Natural killer cell treated with Interleukin-12 subunit alpha and Interleukin-12 subunit beta and Interleukin-15 and Interleukin-18, amount 100 ng/mL, for 72 hours (primary cell): ENCODE results near the gene EPHA5. TPM values are rescaled to one million over a fixed set of nuclear protein-coding genes. Genes with fewer than 3 reads are reported as not detected.

Source experiments
- ATAC-seq, 2 donors: fragments of 150-1000 bp; cut with Tn5 transposase in 1 of 2; sonication (Bioruptor Pico), chemical (Tn5 transposase) in 1 of 2; 2 replicates each; pipeline ENCODE4 v1.10.0; 2021
- DNase-seq: peaks from one replicate; pipeline ENCODE4 v3.0.0; 2022; ENCODE audit warnings: low spot score
- H3K27ac Mint-ChIP-seq, 2 donors: 1 replicate in 1 of 2; 2 replicates in 1 of 2; pipeline ENCODE4 v1.8.0; 2022; ENCODE audit warnings: mixed read lengths in 2 of 2, mild to moderate bottlenecking in 1 of 2, moderate library complexity in 1 of 2
- H3K27me3 Mint-ChIP-seq, 2 donors: 1 replicate in 1 of 2; 2 replicates in 1 of 2; pipeline ENCODE4 v1.8.0; 2022; ENCODE audit warnings: mixed read lengths in 2 of 2
- H3K36me3 Mint-ChIP-seq: one replicate; pipeline ENCODE4 v1.8.0; 2022; ENCODE audit warnings: mixed read lengths
- H3K4me1 Mint-ChIP-seq, 2 donors: 1 replicate in 1 of 2; 2 replicates in 1 of 2; pipeline ENCODE4 v1.8.0; 2022; ENCODE audit warnings: low read depth in 2 of 2, mixed read lengths in 2 of 2, mild to moderate bottlenecking in 1 of 2
- H3K4me3 Mint-ChIP-seq: one replicate; pipeline ENCODE4 v1.8.0; 2022; ENCODE audit warnings: mixed read lengths
- H3K9me3 Mint-ChIP-seq: 2 replicates; pipeline ENCODE4 v1.8.0; 2022; ENCODE audit warnings: mixed read lengths
- total RNA-seq, 2 donors: library from RNA; stranded (reverse); gene quantifications; one replicate each; pipeline ENCODE4 v1.2.3, GENCODE V29; 2022

The EPHA5 gene
- total RNA-seq, 2 donors from 2014 or later, result not detected

DNA sequence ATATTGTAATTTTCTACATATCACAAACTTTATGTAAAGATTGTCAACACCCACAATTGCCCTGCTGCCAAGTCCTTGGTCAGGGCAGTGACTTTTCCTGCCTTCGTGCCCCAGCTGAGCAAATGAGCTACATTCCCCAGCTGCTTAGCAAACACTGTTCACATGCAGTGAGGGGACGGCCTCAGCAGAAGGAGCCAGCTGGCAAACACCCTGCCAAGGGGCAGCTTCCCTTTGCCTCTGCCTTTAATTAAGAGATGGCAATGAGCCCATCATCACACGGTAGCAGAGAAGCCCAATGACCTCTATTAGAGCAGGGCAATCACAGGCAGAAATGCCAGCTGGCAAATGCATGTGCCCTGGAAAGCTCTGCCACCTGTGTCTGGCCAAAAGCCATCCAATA, 253.4 kb downstream of the EPHA5 start:
- Mint-ChIP-seq H3K4me1 (no peaks in the 10 kb centered on the region), H3K4me3 (no peak overlapping the region), H3K9me3 (peaks cover 4% of the 10 kb centered on the region), H3K27ac (no peak overlapping the region), H3K27me3 (no peaks in the 10 kb centered on the region), H3K36me3 (no peaks in the 10 kb centered on the region)
- ATAC-seq, result no peak
- DNase-seq, result no peak

DNA sequence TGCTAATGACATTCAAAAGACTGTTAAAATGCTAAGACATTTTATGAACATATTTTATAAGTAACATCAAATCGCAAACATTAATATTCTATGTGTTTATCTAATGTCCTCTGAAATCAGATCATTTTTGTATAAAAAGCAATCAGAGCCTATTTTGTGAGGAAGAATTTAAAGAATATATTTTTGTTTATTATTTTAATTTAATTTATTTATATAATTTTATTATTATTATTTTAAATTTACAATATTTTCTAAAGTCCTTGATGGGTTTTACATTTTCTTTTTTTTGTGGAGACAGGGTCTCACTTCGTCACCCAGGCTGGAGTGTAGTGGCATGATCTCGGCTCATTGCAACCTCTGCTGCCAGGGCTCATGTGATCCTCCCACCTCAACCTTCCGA, 262.8 kb downstream of the EPHA5 start:
- Mint-ChIP-seq H3K4me3 (no peak overlapping the region), H3K4me1 (no peaks in the 10 kb centered on the region), H3K36me3 (no peaks in the 10 kb centered on the region), H3K27me3 (no peaks in the 10 kb centered on the region), H3K27ac (no peak overlapping the region), H3K9me3 (peaks cover 12% of the 10 kb centered on the region)
- ATAC-seq, result no peak
- no peak for DNase-seq

DNA sequence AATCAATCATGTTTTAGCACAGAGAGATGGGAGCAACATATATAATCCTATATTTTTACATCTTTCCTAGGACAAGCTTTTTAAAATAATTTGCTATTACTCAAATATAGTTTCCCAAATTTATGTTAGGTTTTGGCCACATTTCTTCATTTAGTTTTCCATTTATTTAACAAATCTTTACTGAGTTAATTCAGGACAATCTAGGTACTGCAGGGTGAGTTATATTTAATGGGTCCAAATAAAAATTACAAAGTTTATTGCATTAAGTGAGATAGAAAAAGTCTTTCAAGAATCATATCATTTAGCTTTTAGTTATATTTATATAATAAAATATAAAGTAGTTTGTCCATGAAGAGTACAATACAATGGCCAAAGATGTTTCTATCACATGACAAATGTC, 269.2 kb downstream of the EPHA5 start:
- DNase-seq, result no peak
- no peak overlapping the region for H3K4me3 Mint-ChIP-seq
- H3K27me3 Mint-ChIP-seq, result no peaks in the 10 kb centered on the region
- H3K27ac Mint-ChIP-seq, result no peak overlapping the region
- H3K36me3 Mint-ChIP-seq, result no peaks in the 10 kb centered on the region
- peaks cover 11% of the 10 kb centered on the region for H3K9me3 Mint-ChIP-seq
- ATAC-seq, result no peak
- H3K4me1 Mint-ChIP-seq, result no peaks in the 10 kb centered on the region

DNA sequence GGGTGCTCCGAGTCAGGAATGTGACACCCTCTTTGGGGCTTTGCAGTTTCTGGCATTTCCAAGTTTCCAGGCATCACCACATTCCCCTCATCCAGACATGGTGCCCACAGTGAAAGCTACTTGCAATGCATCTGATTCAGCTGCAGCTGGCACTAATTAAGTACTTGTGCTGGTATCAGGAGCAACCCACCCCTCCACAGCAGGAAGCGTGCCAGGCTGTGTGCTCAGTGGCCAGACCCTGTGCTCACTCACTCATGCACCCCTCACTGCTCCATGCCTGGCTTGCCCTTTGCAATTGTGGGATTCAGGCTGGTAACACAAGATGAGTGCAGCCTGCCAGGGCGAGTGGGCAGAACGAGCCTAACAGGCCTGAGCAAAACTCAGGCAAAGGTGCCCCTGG, 271.2 kb downstream of the EPHA5 start:
- Mint-ChIP-seq H3K36me3 (no peaks in the 10 kb centered on the region), H3K9me3 (peaks cover 6% of the 10 kb centered on the region), H3K4me3 (no peak overlapping the region), H3K27ac (no peak overlapping the region), H3K27me3 (no peaks in the 10 kb centered on the region), H3K4me1 (no peaks in the 10 kb centered on the region)
- ATAC-seq, result no peak
- DNase-seq, result no peak

DNA sequence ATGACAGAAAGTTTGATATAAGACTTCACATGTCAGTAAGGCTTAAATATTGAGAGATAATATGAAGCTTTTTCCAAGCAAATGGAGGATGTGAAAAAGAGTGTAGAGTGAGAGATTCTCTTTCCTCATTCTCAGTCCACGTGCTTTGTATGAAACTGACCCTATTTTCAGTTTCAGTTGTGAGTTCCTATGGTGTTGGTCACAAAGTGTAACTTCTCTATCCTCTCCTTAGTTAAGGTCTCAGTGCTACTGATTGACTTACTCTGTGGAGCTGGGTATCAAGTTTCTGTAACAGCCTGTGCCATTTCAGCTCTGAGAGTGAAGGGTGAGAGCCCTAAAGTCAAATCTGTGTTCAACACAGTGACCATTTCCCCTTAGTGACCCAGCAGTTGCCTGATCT, 277.2 kb downstream of the EPHA5 start:
- ATAC-seq, result no peak
- H3K9me3 Mint-ChIP-seq, result peaks cover 13% of the 10 kb centered on the region
- no peak overlapping the region for H3K27ac Mint-ChIP-seq
- no peak for DNase-seq
- H3K4me1 Mint-ChIP-seq, result no peaks in the 10 kb centered on the region
- no peaks in the 10 kb centered on the region for H3K36me3 Mint-ChIP-seq
- H3K4me3 Mint-ChIP-seq, result no peak overlapping the region
- no peaks in the 10 kb centered on the region for H3K27me3 Mint-ChIP-seq

DNA sequence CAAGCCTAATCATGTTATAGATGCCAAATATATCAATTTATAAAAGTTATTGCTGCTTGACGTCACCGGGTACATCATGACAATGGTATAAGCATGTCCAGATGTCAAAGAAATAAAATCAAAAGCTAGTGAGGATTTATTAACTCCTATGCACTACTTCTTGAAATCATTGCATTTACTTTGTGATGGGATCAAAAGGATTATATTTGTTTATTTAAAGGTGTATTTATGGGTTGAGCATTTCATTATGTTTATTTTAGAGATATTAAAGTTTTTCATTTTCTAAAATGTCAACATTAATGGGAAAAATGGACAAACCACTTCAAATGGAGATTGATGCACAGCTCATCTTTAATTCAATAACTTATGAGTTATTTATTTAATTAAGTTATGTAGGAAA, 277.8 kb downstream of the EPHA5 start:
- ATAC-seq, result no peak
- Mint-ChIP-seq H3K4me3 (no peak overlapping the region), H3K9me3 (peaks cover 13% of the 10 kb centered on the region), H3K36me3 (no peaks in the 10 kb centered on the region), H3K27ac (no peak overlapping the region), H3K4me1 (no peaks in the 10 kb centered on the region), H3K27me3 (no peaks in the 10 kb centered on the region)
- DNase-seq, result no peak

DNA sequence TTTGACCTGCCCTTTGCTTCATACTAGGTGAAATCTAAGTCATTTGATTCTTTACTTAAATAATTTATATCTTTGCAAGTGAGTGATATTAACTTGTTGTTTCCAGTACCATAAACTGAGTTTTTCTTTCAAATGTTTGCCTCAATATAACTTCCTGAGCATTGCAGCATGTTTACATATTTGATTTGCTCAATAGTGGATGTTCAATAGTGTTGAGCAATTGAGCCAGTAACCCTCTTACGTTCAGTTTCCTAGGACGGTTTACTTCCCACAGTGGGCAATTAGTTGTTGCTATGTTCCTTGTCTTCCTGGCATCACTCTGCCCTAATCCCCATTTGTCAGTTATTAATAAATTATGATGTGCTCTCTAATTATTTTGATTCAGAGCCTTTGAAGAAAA, 278.5 kb downstream of the EPHA5 start:
- Mint-ChIP-seq H3K9me3 (peaks cover 13% of the 10 kb centered on the region), H3K4me3 (no peak overlapping the region), H3K4me1 (no peaks in the 10 kb centered on the region), H3K27me3 (no peaks in the 10 kb centered on the region), H3K27ac (no peak overlapping the region), H3K36me3 (no peaks in the 10 kb centered on the region)
- no peak for DNase-seq
- no peak for ATAC-seq

DNA sequence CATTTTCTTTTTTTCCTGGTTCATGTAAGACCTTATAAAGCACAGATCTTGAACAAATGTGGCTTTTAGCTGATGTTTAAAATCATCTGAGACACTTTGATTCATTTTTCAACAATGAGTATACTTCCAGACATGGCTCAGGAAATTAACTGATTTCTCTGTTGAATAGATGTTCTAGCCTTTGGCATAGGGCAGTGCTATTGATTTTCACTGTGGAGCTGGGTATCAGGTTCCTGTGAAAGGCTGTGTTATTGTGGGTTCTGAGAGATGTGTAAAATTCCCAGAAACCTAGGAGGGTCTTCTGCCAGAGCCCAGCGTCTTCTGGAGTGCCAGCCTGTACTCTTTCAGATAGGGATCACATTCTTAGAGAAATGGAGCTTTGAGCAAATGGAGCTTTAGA, 278.9 kb downstream of the EPHA5 start:
- no peak for DNase-seq
- H3K4me1 Mint-ChIP-seq, result no peaks in the 10 kb centered on the region
- peaks cover 14% of the 10 kb centered on the region for H3K9me3 Mint-ChIP-seq
- H3K4me3 Mint-ChIP-seq, result no peak overlapping the region
- no peaks in the 10 kb centered on the region for H3K36me3 Mint-ChIP-seq
- no peak overlapping the region for H3K27ac Mint-ChIP-seq
- no peak for ATAC-seq
- no peaks in the 10 kb centered on the region for H3K27me3 Mint-ChIP-seq

DNA sequence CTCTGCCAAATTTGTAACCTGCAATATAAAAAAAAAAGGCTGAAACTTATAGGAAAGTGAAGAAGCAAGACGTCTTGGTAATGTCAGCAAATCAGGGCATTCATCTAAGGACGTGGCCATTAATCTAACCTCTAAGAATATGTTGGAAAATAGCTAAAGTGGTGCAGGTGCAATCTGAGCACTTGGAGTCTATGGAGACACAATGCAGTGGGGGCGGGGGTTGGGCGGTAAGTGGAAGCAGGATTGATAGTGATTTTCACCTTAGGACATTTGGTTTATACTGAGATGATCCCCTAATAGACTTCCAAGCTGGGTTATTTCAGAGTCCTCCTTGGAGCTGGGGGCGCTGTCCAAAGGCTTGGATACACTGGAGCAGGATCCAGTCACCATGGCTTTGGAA, 283.4 kb downstream of the EPHA5 start:
- Mint-ChIP-seq H3K36me3 (no peaks in the 10 kb centered on the region), H3K27me3 (no peaks in the 10 kb centered on the region), H3K9me3 (peaks cover 17% of the 10 kb centered on the region), H3K27ac (no peak overlapping the region), H3K4me1 (no peaks in the 10 kb centered on the region), H3K4me3 (no peak overlapping the region)
- no peak for DNase-seq
- no peak for ATAC-seq

DNA sequence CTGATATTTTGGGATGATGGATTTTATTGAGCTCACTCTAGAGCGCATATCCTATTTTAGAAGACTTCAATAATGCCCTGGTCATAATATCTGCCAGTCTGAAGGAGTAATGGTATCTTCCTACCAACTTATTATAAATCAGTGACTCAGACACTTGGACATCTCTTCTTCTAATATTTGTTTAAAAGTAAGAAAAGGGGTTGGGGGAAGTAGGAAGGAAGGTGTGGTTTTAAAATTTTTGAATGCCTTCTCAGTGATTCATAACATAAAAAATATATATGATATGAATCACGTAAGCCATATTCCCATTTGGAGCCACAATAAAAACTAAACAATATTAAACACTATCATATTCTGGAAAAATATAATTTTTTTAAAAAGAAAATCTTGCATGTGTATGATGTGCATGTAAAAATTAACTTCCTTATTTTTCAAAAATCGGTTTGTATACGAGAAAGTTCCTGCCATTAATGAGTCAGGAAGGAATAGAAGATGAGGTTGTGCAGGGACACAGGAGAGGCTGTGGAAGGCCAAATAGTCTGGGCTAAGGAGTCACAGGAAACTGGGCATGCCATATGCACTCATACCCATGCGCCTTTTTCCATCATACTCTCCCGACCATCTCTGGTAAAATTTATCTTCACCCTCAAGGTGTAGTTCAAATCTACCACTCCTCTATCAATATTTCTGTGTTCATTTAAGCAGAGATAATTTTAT, 286.5 kb downstream of the EPHA5 start:
- Mint-ChIP-seq H3K4me1 (no peaks in the 10 kb centered on the region), H3K9me3 (peaks cover 8% of the 10 kb centered on the region), H3K4me3 (no peak overlapping the region)

DNA sequence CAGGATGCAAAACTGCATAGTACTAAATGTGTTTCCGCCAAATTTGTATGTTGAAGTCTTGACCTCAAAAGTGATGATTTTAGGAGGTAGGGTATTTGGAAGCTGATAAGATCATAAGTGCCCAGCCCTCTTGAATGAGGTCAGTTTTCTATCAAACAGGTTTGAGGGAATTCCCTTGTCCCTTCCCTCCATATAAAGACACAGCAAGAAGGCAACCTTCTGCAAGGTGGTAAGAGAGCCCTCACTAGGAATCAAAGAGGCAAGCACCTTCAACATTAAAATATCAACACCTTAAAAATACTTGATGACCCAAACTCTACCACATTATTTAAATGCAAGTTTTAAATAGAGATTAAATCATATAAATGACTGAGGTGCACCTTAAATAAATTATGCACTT, 288.6 kb downstream of the EPHA5 start:
- no peak overlapping the region for H3K27ac Mint-ChIP-seq
- peaks cover 11% of the 10 kb centered on the region for H3K9me3 Mint-ChIP-seq
- no peaks in the 10 kb centered on the region for H3K4me1 Mint-ChIP-seq
- no peak for ATAC-seq
- no peaks in the 10 kb centered on the region for H3K27me3 Mint-ChIP-seq
- H3K4me3 Mint-ChIP-seq, result no peak overlapping the region
- no peaks in the 10 kb centered on the region for H3K36me3 Mint-ChIP-seq
- DNase-seq, result no peak

More for the DNA sequence above, 286.5 kb downstream of the EPHA5 start:
- no peak for ATAC-seq
- DNase-seq, result no peak
- no peaks in the 10 kb centered on the region for H3K27me3 Mint-ChIP-seq
- no peaks in the 10 kb centered on the region for H3K36me3 Mint-ChIP-seq
- H3K27ac Mint-ChIP-seq, result no peak overlapping the region

DNA sequence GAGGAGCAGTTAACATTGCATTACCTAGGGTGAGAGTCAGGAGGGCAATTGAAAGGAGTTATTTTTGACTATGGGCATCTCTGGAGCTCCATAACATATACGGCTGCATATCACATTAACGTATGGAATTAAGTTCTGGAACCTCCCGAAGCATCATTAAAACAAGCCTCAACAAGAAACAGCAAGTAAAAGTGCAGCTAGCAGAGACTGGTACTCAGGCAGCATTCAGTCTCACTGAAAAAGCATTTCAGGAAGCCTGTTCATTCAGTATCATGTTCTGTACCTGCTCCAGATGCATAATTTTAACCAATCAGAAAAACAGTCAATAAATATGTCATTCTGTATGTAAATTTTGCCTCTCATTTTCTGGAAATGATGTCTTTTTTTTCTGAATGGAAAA, 299.6 kb downstream of the EPHA5 start:
- DNase-seq (no peak), ATAC-seq (no peak)
- no peak overlapping the region for H3K4me3 Mint-ChIP-seq
- peaks cover 8% of the 10 kb centered on the region for H3K36me3 Mint-ChIP-seq
- H3K27ac Mint-ChIP-seq, result no peak overlapping the region
- no peaks in the 10 kb centered on the region for H3K27me3 Mint-ChIP-seq
- H3K4me1 Mint-ChIP-seq, result no peaks in the 10 kb centered on the region
- peaks cover 15% of the 10 kb centered on the region for H3K9me3 Mint-ChIP-seq

DNA sequence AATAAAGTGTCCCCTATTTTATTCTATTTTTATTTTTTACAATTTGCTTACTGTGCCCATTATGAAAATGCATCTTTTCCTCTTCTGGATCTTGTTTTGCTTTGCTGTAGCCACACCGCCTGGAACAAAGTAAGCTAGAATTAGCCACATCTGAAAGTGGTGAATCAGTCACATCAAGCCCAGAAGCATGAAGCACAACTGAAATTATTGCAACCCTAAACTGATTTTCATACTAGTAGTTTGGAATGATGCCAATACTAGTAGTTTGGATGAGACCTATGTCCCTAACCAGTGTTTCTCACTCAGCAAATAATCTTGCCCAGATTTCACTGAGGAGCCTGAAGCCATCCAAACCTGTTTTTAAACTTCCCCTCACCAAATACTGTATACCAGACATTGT, 303.0 kb downstream of the EPHA5 start:
- Mint-ChIP-seq H3K27ac (no peak overlapping the region), H3K27me3 (no peaks in the 10 kb centered on the region), H3K36me3 (peaks cover 8% of the 10 kb centered on the region), H3K9me3 (peaks cover 21% of the 10 kb centered on the region), H3K4me3 (no peak overlapping the region), H3K4me1 (no peaks in the 10 kb centered on the region)
- ATAC-seq (no peak), DNase-seq (no peak)

DNA sequence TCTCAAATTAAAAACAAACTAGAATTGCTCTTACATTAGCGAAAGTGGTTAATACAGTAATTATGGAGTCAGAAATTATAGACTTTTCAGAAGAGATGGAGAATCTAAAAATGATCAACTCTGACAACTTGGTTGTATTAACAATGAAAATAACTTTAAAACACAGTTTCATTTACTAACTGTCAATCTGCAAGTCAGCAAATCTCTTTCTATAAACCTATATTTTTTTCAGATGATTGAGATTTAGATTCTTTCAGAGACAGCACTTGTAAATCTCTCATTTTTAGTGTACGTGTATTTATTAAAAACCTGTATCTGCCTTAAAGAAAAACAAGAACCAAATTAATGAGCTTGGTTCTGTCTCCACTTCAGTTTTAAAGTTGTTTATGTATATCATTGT, 311.4 kb downstream of the EPHA5 start:
- ATAC-seq (no peak), DNase-seq (no peak)
- peaks cover under 1% of the 10 kb centered on the region for H3K36me3 Mint-ChIP-seq
- no peaks in the 10 kb centered on the region for H3K4me1 Mint-ChIP-seq
- H3K27me3 Mint-ChIP-seq, result no peaks in the 10 kb centered on the region
- H3K27ac Mint-ChIP-seq, result no peak overlapping the region
- H3K4me3 Mint-ChIP-seq, result no peak overlapping the region
- peaks cover 13% of the 10 kb centered on the region for H3K9me3 Mint-ChIP-seq

DNA sequence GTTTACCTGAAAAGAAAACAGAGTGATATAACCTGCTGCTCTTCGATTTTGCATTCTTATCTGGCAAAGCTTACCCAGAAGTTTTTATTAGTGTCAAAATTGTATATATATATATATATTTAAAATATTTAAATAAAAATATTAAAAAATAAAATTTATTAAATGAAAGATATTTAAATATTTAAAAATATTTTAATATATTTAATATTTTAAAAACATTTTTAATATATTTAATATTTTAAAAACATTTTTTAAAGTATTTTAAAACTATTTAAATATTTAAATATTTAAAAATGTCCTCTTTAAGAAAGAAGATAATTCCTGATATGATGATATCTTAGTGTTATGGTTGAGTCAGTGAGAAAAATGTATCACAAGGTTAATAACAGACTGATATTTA, 317.2 kb downstream of the EPHA5 start:
- Mint-ChIP-seq H3K9me3 (peaks cover 8% of the 10 kb centered on the region), H3K4me3 (no peak overlapping the region), H3K27me3 (no peaks in the 10 kb centered on the region), H3K4me1 (no peaks in the 10 kb centered on the region), H3K36me3 (peaks cover 5% of the 10 kb centered on the region), H3K27ac (no peak overlapping the region)
- ATAC-seq (no peak), DNase-seq (no peak)
